Panc1 (cell line): ENCODE data around the gene ANKRD55. TPM values are rescaled to one million over a fixed set of nuclear protein-coding genes. Genes with fewer than 3 reads are reported as not detected.

Experiments
- ATAC-seq: fragments of 200-7000 bp; cut with Tn5 transposase; 2 replicates; pipeline ENCODE4 v1.9.1; 2020; ENCODE audit warnings: mild to moderate bottlenecking, moderate library complexity
- BruUV-seq: library from RNA; stranded (reverse); fragments of 400-500 nt; replicated peaks from 2 replicates; lab custom pipeline; 2021; lab: Mats Ljungman, UMichigan
- CTCF ChIA-PET: fragments of 300-600 bp; sonication (Branson Sonifier 250); formaldehyde crosslinking; loops from one replicate; lab custom pipeline; 2022; ENCODE audit warnings: antibody characterized with exemption; lab: Charles Lee
- POLR2A ChIA-PET: fragments of 300-600 bp; sonication (Branson Sonifier 250); formaldehyde crosslinking; loops from one replicate; lab custom pipeline; 2022; ENCODE audit warnings: antibody characterized with exemption; lab: Charles Lee
- DNase-seq: peaks from one replicate; pipeline ENCODE4 v3.0.0-alpha.2; 2010; ENCODE audit warnings: low read depth, low spot score
- H3K27ac ChIP-seq: 2 replicates; pipeline ENCODE4 v1.5.1; 2011; ENCODE audit warnings: mild to moderate bottlenecking, low read length, inconsistent platforms
- H3K27me3 ChIP-seq: fragments of 200-500 bp; sonication (Bioruptor generic); 2 replicates; pipeline ENCODE4 v1.6.0; 2014; ENCODE audit warnings: low read length, inconsistent platforms; ENCODE audit not compliant: control insufficient read depth, insufficient read depth
- H3K36me3 ChIP-seq: fragments of 200-500 bp; sonication (Bioruptor generic); 2 replicates; pipeline ENCODE4 v1.5.1; 2014; ENCODE audit warnings: inconsistent platforms, mild to moderate bottlenecking, low read length, moderate library complexity; ENCODE audit not compliant: control insufficient read depth, insufficient read depth
- H3K4me1 ChIP-seq: 2 replicates; pipeline ENCODE4 v1.5.1; 2011; ENCODE audit warnings: inconsistent platforms, mild to moderate bottlenecking, low read length, moderate library complexity; ENCODE audit not compliant: control insufficient read depth, insufficient read depth
- H3K4me3 ChIP-seq, 2 experiments: 2 replicates each; pipeline ENCODE4 v1.5.1; 2011 to 2012; ENCODE audit warnings: low read depth in 2 of 2, low read length in 2 of 2, mild to moderate bottlenecking in 2 of 2, inconsistent platforms in 1 of 2, moderate library complexity in 1 of 2
- H3K9me3 ChIP-seq: fragments of 200-500 bp; sonication (Bioruptor generic); 2 replicates; pipeline ENCODE4 v1.5.1; 2014; ENCODE audit warnings: low read depth, mild to moderate bottlenecking, inconsistent platforms, low read length, moderate library complexity; ENCODE audit not compliant: control insufficient read depth, insufficient read depth
- CTCF ChIP-seq: fragments of 450-650 bp; IDR thresholded peaks from 2 replicates; pipeline ENCODE4 v1.5.1; 2017; ENCODE audit warnings: mild to moderate bottlenecking
- POLR2AphosphoS5 ChIP-seq: IDR thresholded peaks from 2 replicates; pipeline ENCODE4 v1.6.1; 2012; ENCODE audit warnings: mild to moderate bottlenecking, low read depth, low read length, moderate library complexity
- REST ChIP-seq, 2 experiments: IDR thresholded peaks; 2 replicates each; pipeline ENCODE4 v1.6.1; 2011 to 2012; ENCODE audit warnings: low read depth in 2 of 2, control low read depth in 1 of 2, low read length in 1 of 2, mild to moderate bottlenecking in 1 of 2, moderate library complexity in 1 of 2; ENCODE audit not compliant: insufficient read depth in 1 of 2
- SIN3A ChIP-seq: IDR thresholded peaks from 2 replicates; pipeline ENCODE4 v1.6.1; 2012; ENCODE audit warnings: low read depth, mild to moderate bottlenecking, low read length, moderate library complexity, borderline replicate concordance; ENCODE audit not compliant: insufficient read depth
- TCF7L2 ChIP-seq: IDR thresholded peaks from 2 replicates; pipeline ENCODE4 v1.6.1; 2011; ENCODE audit warnings: mild to moderate bottlenecking, low read depth, low read length, inconsistent platforms
- in situ Hi-C: cut with HindIII; loops from 2 replicates; pipeline ENCODE4 v1.10.0; 2016; ENCODE audit warnings: low sequenced_read_pairs, low pct_unique_long_range_greater_than_20kb
- intact Hi-C: fragments of 100-400 bp; cut with micrococcal nuclease; formaldehyde crosslinking; loops from one replicate; pipeline ENCODE4 v1.10.0; 2022; ENCODE audit not compliant: unreplicated experiment
- total RNA-seq: library from RNA; stranded (reverse); gene quantifications from one replicate; pipeline ENCODE4 v1.2.1, GENCODE V29; 2021; ENCODE audit not compliant: unreplicated experiment

Gene ANKRD55
- total RNA-seq, 1 experiment from 2014 or later, result not detected

- CTCF ChIA-PET, result no interaction called here
- TF ChIP-seq SIN3A, result no peak
- BruUV-seq, result no TSS peak
- Histone ChIP-seq H3K4me1 (peaks cover 10% of the 10 kb centered on the region; the same call in 1 of the 2 replicates), H3K36me3 (no peaks in the 10 kb centered on the region), H3K27ac (no peak overlapping the region), H3K4me3 (no peak overlapping the region), H3K27me3 (no peaks in the 10 kb centered on the region), H3K9me3 (no peaks in the 10 kb centered on the region)
- POLR2A ChIA-PET, result no interaction called here
- in situ Hi-C loops (no loop called here), intact Hi-C loops (no loop called here)
- DNase-seq, result no peak
- ATAC-seq, result no peak
Observed at GRCh38 chr5:56055287-56055686, 177.8 kb downstream of the ANKRD55 start.

- no TSS peak for BruUV-seq
- CTCF ChIA-PET, result no interaction called here
- intact Hi-C loops (no loop called here), in situ Hi-C loops (no loop called here)
- Histone ChIP-seq H3K36me3 (no peaks in the 10 kb centered on the region), H3K9me3 (no peaks in the 10 kb centered on the region), H3K27ac (no peak overlapping the region), H3K27me3 (no peaks in the 10 kb centered on the region), H3K4me3 (no peak overlapping the region), H3K4me1 (peaks cover 10% of the 10 kb centered on the region; the same call in 1 of the 2 replicates)
- TF ChIP-seq POLR2AphosphoS5, result no peak
- TF ChIP-seq REST (IDR thresholded peaks at IDR 0.05; ENCODE audit: insufficient read depth in 1 of 2, low read depth in 2 of 2, low read length in 1 of 2), result no peak
- TF ChIP-seq CTCF, result no peak
- TF ChIP-seq TCF7L2, result no peak
- TF ChIP-seq SIN3A, result no peak
- DNase-seq (no peak), ATAC-seq (no peak)
- POLR2A ChIA-PET, result no interaction called here
Observed at GRCh38 chr5:56054666-56055065, 178.5 kb downstream of the ANKRD55 start.

- Histone ChIP-seq H3K27ac (no peak overlapping the region), H3K4me3 (no peak overlapping the region), H3K36me3 (no peaks in the 10 kb centered on the region), H3K4me1 (peaks cover 6% of the 10 kb centered on the region; the same call in 1 of the 2 replicates), H3K9me3 (no peaks in the 10 kb centered on the region), H3K27me3 (no peaks in the 10 kb centered on the region)
- no TSS peak for BruUV-seq
- in situ Hi-C loops (no loop called here), intact Hi-C loops (no loop called here)
- no peak for ATAC-seq
- POLR2A ChIA-PET, result no interaction called here
- no peak for TF ChIP-seq REST (IDR thresholded peaks at IDR 0.05; ENCODE audit: insufficient read depth in 1 of 2, low read depth in 2 of 2, low read length in 1 of 2)
- TF ChIP-seq SIN3A, result no peak
- TF ChIP-seq CTCF, result no peak
- TF ChIP-seq POLR2AphosphoS5, result no peak
- TF ChIP-seq TCF7L2, result no peak
- DNase-seq, result no peak
- CTCF ChIA-PET, result no interaction called here
Observed at GRCh38 chr5:56053363-56053762, 179.8 kb downstream of the ANKRD55 start.
